HL-60 (cell line): ENCODE measurements around the gene FAM47B.

Source experiments
- DNase-seq, 2 experiments: peaks; one replicate each; pipeline ENCODE4 v3.0.0-alpha.2; 2010 to 2020; ENCODE audit warnings: low read depth in 1 of 2, low spot score in 1 of 2
- H3K27ac ChIP-seq: fragments of 250-450 bp; sonication (Bioruptor Pico); replicated peaks from 2 replicates; pipeline ENCODE4 v1.5.1; 2020; ENCODE audit warnings: mild to moderate bottlenecking, moderate library complexity
- H3K27me3 ChIP-seq: fragments of 250-450 bp; sonication (Bioruptor Pico); 2 replicates; pipeline ENCODE4 v1.5.1; 2021; ENCODE audit warnings: mild to moderate bottlenecking, moderate library complexity; ENCODE audit not compliant: insufficient read depth, poor library complexity, severe bottlenecking
- H3K4me3 ChIP-seq: replicated peaks from 2 replicates; pipeline ENCODE4 v1.5.1; 2011; ENCODE audit warnings: mild to moderate bottlenecking, control low read depth, low read length; ENCODE audit not compliant: insufficient read depth
- CTCF ChIP-seq: IDR thresholded peaks from one replicate; pipeline ENCODE4 v1.5.1; 2011; ENCODE audit warnings: low read length, control low read depth, inconsistent platforms; ENCODE audit not compliant: insufficient read depth
- GABPA ChIP-seq: IDR thresholded peaks from 2 replicates; pipeline ENCODE4 v1.6.1; 2012; ENCODE audit warnings: low read depth
- POLR2AphosphoS5 ChIP-seq: IDR thresholded peaks from 2 replicates; pipeline ENCODE4 v1.6.1; 2012; ENCODE audit warnings: low read depth
- REST ChIP-seq: IDR thresholded peaks from 2 replicates; pipeline ENCODE4 v1.6.1; 2012; ENCODE audit warnings: low read depth; ENCODE audit not compliant: insufficient replicate concordance
- SPI1 ChIP-seq: IDR thresholded peaks from 2 replicates; pipeline ENCODE4 v1.6.1; 2012; ENCODE audit warnings: low read depth, mild to moderate bottlenecking, borderline replicate concordance

Gene FAM47B

GRCh38 chrX:34943235-34943634, 639 bp downstream of the FAM47B start:
- H3K27me3 ChIP-seq, result no peaks in the 10 kb centered on the region
- TF ChIP-seq POLR2AphosphoS5 (no peak), SPI1 (no peak), GABPA (no peak), REST (no peak), CTCF (no peak)
- DNase-seq, result no peak
- no peak overlapping the region for H3K27ac ChIP-seq
- no peak overlapping the region for H3K4me3 ChIP-seq

- no peaks in the 10 kb centered on the region for H3K27me3 ChIP-seq
- no peak for DNase-seq
- H3K27ac ChIP-seq, result no peak overlapping the region
- TF ChIP-seq GABPA (no peak), CTCF (no peak), POLR2AphosphoS5 (no peak), SPI1 (no peak), REST (no peak)
- no peak overlapping the region for H3K4me3 ChIP-seq
Measured at GRCh38 chrX:34956916-34957315, 14.3 kb downstream of the FAM47B start.

- TF ChIP-seq GABPA (no peak), SPI1 (no peak), REST (no peak)
- no peaks in the 10 kb centered on the region for H3K27me3 ChIP-seq
Measured at GRCh38 chrX:34961662-34962061, 19.1 kb downstream of the FAM47B start.

GRCh38 chrX:34972206-34972605, 29.6 kb downstream of the FAM47B start:
- TF ChIP-seq POLR2AphosphoS5, result no peak
- no peak for TF ChIP-seq REST
- TF ChIP-seq CTCF, result no peak
- no peak for TF ChIP-seq GABPA
- no peak for TF ChIP-seq SPI1
- Histone ChIP-seq H3K4me3 (no peak overlapping the region), H3K27me3 (no peaks in the 10 kb centered on the region), H3K27ac (no peak overlapping the region)
- no peak for DNase-seq

More at GRCh38 chrX:34961662-34962061, 19.1 kb downstream of the FAM47B start:
- Histone ChIP-seq H3K4me3 (no peak overlapping the region), H3K27ac (no peak overlapping the region)
- no peak for DNase-seq
